CD4-positive, alpha-beta T cell (primary cell): ENCODE results near the gene CDK17. TPM values are rescaled to one million over a fixed set of nuclear protein-coding genes. Genes with fewer than 3 reads are reported as not detected.

Experiments used
- ATAC-seq: fragments of 200-7000 bp; cut with Tn5 transposase; one replicate; pipeline ENCODE4 v1.10.0; 2022; ENCODE audit warnings: mild to moderate bottlenecking; ENCODE audit not compliant: poor library complexity
- CTCF ChIA-PET: fragments of 350-600 bp; sonication (Branson Sonifier 250); formaldehyde crosslinking; loops from one replicate; lab custom pipeline; 2021; ENCODE audit warnings: antibody characterized with exemption, inconsistent platforms; lab: Charles Lee
- POLR2A ChIA-PET: fragments of 350-600 bp; sonication (Branson Sonifier 250); formaldehyde crosslinking; loops from one replicate; lab custom pipeline; 2021; ENCODE audit warnings: antibody characterized with exemption, inconsistent platforms; lab: Charles Lee
- DNase-seq, 14 experiments: peaks; one replicate each; pipeline ENCODE4 v3.0.0-alpha.2; 2013 to 2020; ENCODE audit warnings: mixed read lengths in 2 of 14
- H3K27ac ChIP-seq, 2 donors: one replicate each; pipeline versions ENCODE4 v1.5.1 to v1.7.0; 2013; ENCODE audit warnings: low read length in 2 of 2, low read depth in 1 of 2, mild to moderate bottlenecking in 1 of 2
- H3K27me3 ChIP-seq, 2 experiments: 1 replicate in 1 of 2; 2 replicates in 1 of 2; pipeline versions ENCODE4 v1.6.1 to v1.7.0; 2013; ENCODE audit warnings: low read length in 2 of 2, control low read depth in 1 of 2, mild to moderate bottlenecking in 1 of 2, moderate library complexity in 1 of 2; ENCODE audit not compliant: insufficient read depth in 2 of 2, control insufficient read depth in 1 of 2
- H3K36me3 ChIP-seq: one replicate; pipeline ENCODE4 v1.6.1; 2013; ENCODE audit warnings: low read length, control low read depth; ENCODE audit not compliant: insufficient read depth
- H3K4me1 ChIP-seq: one replicate; pipeline ENCODE4 v1.6.1; 2013; ENCODE audit warnings: low read length, control low read depth; ENCODE audit not compliant: insufficient read depth
- H3K4me3 ChIP-seq: one replicate; pipeline ENCODE4 v1.5.1; 2013; ENCODE audit warnings: mild to moderate bottlenecking, low read length, moderate library complexity
- H3K9me3 ChIP-seq, 2 experiments: 1 replicate in 1 of 2; 2 replicates in 1 of 2; pipeline versions ENCODE4 v1.6.1 to v1.7.0; 2013; ENCODE audit warnings: low read length in 2 of 2, mild to moderate bottlenecking in 2 of 2, control low read depth in 1 of 2, moderate library complexity in 1 of 2; ENCODE audit not compliant: control insufficient read depth in 1 of 2, insufficient read depth in 1 of 2
- H3K27ac Mint-ChIP-seq: one replicate; pipeline ENCODE4 v1.8.0; 2020; ENCODE audit warnings: mixed read lengths
- H3K27me3 Mint-ChIP-seq: one replicate; pipeline ENCODE4 v1.8.0; 2021; ENCODE audit warnings: mixed read lengths
- H3K36me3 Mint-ChIP-seq: one replicate; pipeline ENCODE4 v1.8.0; 2021; ENCODE audit warnings: low read depth, mixed read lengths
- H3K4me1 Mint-ChIP-seq: one replicate; pipeline ENCODE4 v1.8.0; 2021; ENCODE audit warnings: low read depth, mixed read lengths
- H3K4me3 Mint-ChIP-seq: one replicate; pipeline ENCODE4 v1.8.0; 2020; ENCODE audit warnings: mild to moderate bottlenecking, mixed read lengths
- H3K9me3 Mint-ChIP-seq: one replicate; pipeline ENCODE4 v1.8.0; 2020; ENCODE audit warnings: mixed read lengths
- CTCF ChIP-seq: fragments of 200-600 bp; IDR thresholded peaks from one replicate; pipeline ENCODE4 v1.8.0; 2022; ENCODE audit warnings: antibody characterized with exemption, mild to moderate bottlenecking
- intact Hi-C, 2 experiments: fragments of 100-400 bp; cut with DNase I in 1 of 2; cut with micrococcal nuclease in 1 of 2; formaldehyde crosslinking; loops; one replicate each; pipeline versions ENCODE4 v1.15.1 to v1.9.0; 2023 to 2025; cut with DNase I, micrococcal nuclease
- total RNA-seq, 174 experiments: library from RNA in 2 of 174; stranded (reverse) in 2 of 174; gene quantifications; one replicate each; pipeline ENCODE4 v1.2.3 and lab custom pipeline; 2021 to 2026

CDK17 gene
- total RNA-seq, 2 experiments from 2014 or later: 112 to 113 TPM

DNA sequence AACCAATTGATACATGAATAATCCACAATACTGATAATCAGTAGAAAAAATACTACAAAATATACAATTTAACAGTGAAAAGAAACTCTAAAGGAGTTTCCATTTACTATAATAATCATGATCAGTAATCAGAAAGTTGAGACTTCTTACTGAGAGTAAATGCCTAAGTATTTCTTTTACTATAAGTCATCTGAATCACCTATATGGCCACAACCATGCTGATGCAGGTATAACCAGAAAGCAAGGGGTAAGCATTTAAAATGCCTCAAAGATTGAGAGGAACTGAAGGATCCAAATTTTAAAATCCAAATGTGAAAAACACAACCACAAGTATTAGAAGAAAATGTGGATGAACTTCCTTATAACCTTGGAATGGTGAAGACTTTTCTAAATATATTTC is 23.4 kb downstream of the CDK17 start:
- Histone ChIP-seq H3K4me3 (no peak overlapping the region), H3K9me3 (no peaks in the 10 kb centered on the region)
- no peak for ATAC-seq

DNA sequence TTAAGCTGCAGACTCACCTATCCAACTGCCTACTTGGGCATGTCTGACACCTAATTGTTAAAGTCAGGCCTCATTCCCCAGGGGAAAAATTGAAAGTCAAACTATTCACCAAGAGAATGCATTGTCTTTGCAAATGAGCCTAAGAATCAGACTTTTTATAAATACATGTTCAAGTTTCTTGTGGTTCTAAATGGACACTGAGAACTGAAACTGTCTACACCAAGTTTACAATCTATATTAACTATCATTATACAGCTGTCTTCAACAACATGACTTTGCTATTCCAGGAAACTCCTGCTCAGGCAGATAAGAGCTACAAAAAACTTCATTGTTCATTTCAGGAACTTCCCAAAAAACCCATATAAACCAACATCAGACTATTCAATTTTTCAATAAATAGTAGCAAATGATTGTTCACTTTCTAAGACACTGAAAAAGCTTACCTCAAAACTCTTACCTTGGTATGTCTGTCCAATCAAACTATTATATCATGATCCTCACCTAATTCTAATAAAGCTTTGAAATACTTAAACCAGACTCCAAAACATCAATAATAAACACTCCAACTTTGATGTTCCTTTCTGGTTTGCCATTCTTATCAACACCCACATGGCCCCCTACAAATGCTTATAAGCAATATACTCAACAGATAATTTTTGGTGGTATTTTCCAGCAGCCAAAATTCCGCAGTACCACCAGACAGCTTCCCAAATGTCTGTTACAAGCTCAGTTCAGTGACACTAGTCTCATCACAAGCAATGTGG is 24.2 kb downstream of the CDK17 start:
- Histone ChIP-seq H3K9me3 (no peaks in the 10 kb centered on the region), H3K27ac (peak overlapping the region; percentile 4 to 20), H3K4me1 (peaks cover 38% of the 10 kb centered on the region), H3K36me3 (no peaks in the 10 kb centered on the region), H3K4me3 (no peak overlapping the region), H3K27me3 (no peaks in the 10 kb centered on the region)
- peaks cover 82% of the 10 kb centered on the region for H3K4me1 Mint-ChIP-seq
- intact Hi-C loops: no loop called here
- POLR2A ChIA-PET: interaction anchor here (1.3 to 1.4 kb wide), 3 partner anchors 22 to 69 kb away, joined by 3 to 6 read pairs (median 5); partner anchors contain the start of gene CDK17
- H3K27me3 Mint-ChIP-seq: no peaks in the 10 kb centered on the region
- peaks cover 9% of the 10 kb centered on the region for H3K36me3 Mint-ChIP-seq
- DNase-seq (no peak), ATAC-seq (no peak)
- H3K9me3 Mint-ChIP-seq: peaks cover 2% of the 10 kb centered on the region
- peak overlapping the region; percentile 7 for H3K4me3 Mint-ChIP-seq
- no peak for TF ChIP-seq CTCF
- H3K27ac Mint-ChIP-seq: peak overlapping the region; percentile 98
- CTCF ChIA-PET: interaction anchor here (0.9 to 1.0 kb wide), 2 partner anchors 10 to 24 kb away, joined by 3 to 4 read pairs; partner anchors contain the start of gene CDK17

More for the DNA sequence above, 23.4 kb downstream of the CDK17 start:
- CTCF ChIA-PET: no interaction called here
- no peaks in the 10 kb centered on the region for H3K27me3 Mint-ChIP-seq
- Histone ChIP-seq H3K27me3 (no peaks in the 10 kb centered on the region), H3K27ac (peak overlapping the region; percentile 20 to 71), H3K4me1 (peaks cover 38% of the 10 kb centered on the region), H3K36me3 (no peaks in the 10 kb centered on the region)
- POLR2A ChIA-PET: no interaction called here
- H3K9me3 Mint-ChIP-seq: peaks cover 2% of the 10 kb centered on the region
- H3K4me3 Mint-ChIP-seq: peak overlapping the region; percentile 95
- TF ChIP-seq CTCF: no peak
- no peak for DNase-seq
- H3K27ac Mint-ChIP-seq: peak overlapping the region; percentile 98
- H3K4me1 Mint-ChIP-seq: peaks cover 79% of the 10 kb centered on the region
- intact Hi-C loops: no loop called here
- H3K36me3 Mint-ChIP-seq: peaks cover 9% of the 10 kb centered on the region

GRCh38 chr12:96375170-96375569 is 25.1 kb downstream of the CDK17 start:
- intact Hi-C loops: no loop called here
- Histone ChIP-seq H3K4me3 (no peak overlapping the region), H3K9me3 (no peaks in the 10 kb centered on the region), H3K36me3 (no peaks in the 10 kb centered on the region), H3K4me1 (peaks cover 33% of the 10 kb centered on the region), H3K27me3 (no peaks in the 10 kb centered on the region), H3K27ac (no peak overlapping the region)
- POLR2A ChIA-PET: interaction anchor here (0.7 to 1.4 kb wide), 5 partner anchors 15 to 70 kb away, joined by 3 to 6 read pairs (median 3); partner anchors contain the start of gene CDK17
- Mint-ChIP-seq H3K27me3 (no peaks in the 10 kb centered on the region), H3K4me3 (peak overlapping the region; percentile 34), H3K9me3 (peaks cover 2% of the 10 kb centered on the region), H3K27ac (peak overlapping the region; percentile 26), H3K4me1 (peaks cover 82% of the 10 kb centered on the region), H3K36me3 (peaks cover 9% of the 10 kb centered on the region)
- no peak for TF ChIP-seq CTCF
- CTCF ChIA-PET: interaction anchor here (0.6 to 0.7 kb wide), 2 partner anchors 83 to 141 kb away, joined by 3 to 4 read pairs; no protein-coding TSS in a partner anchor
- ATAC-seq (no peak), DNase-seq (no peak)
